ENCODE measurements around the gene ARHGAP26.

DNA sequence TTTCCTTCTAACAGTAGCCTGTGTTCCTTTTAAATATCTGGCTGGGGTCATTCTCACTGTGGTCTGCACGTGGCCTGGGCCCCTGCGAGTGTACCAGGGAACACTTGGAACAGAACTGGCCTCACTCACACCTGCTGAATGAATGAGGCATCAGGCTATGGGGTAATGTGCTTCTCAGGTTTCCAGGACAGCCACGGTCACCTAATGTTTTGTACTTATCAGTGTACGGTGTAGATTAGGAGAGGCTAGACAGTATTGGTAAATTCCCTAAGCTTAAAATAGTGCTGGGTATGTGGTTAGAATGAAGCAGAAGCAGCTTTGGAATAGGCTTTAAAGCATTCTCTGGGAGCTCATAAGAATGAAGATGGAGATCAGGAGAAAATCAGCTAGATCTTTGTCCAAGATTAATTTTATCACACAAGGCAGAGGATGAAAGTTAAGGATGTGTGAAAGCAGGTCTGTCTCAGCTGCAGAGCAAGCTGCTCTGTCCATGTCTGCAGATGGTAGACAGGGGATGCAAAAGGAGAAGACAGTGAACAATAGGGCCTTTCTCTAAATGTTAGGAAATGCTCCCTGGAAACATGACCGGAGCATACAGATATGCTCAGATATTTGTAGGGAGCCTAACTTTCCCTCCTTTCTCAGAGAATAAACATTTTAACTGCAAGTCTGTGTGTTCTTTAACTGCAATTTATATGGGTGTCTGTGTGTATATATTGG lies 365.8 kb downstream of the ARHGAP26 start:
- TF ChIP-seq CTCF (IDR thresholded peaks at IDR 0.05; ENCODE audit: poor library complexity, severe bottlenecking): no peak
- TF ChIP-seq POLR2AphosphoS5 (IDR thresholded peaks at IDR 0.05): no peak
- no peak for TF ChIP-seq TAF1 (IDR thresholded peaks at IDR 0.05; ENCODE audit: low read depth)
